Gastrocnemius medialis (tissue), 4 donors: ENCODE measurements around the gene THBS1.

Source experiments
- CTCF ChIP-seq, 5 experiments: fragments of 450-650 bp in 3 of 5; fragments of 200-600 bp in 2 of 5; sonication (generic) in 2 of 5; IDR thresholded peaks in 4 of 5; conservative IDR thresholded peaks in 1 of 5; 1 replicate in 4 of 5; 2 replicates in 1 of 5; pipeline ENCODE4 v1.5.1; 2016 to 2019; ENCODE audit warnings: antibody characterized with exemption in 5 of 5, mild to moderate bottlenecking in 3 of 5, moderate library complexity in 3 of 5
- POLR2A ChIP-seq, 2 donors: fragments of 450-650 bp; IDR thresholded peaks; one replicate each; pipeline ENCODE4 v1.6.1; 2017; ENCODE audit warnings: antibody characterized with exemption in 2 of 2, mild to moderate bottlenecking in 2 of 2, moderate library complexity in 2 of 2

DNA sequence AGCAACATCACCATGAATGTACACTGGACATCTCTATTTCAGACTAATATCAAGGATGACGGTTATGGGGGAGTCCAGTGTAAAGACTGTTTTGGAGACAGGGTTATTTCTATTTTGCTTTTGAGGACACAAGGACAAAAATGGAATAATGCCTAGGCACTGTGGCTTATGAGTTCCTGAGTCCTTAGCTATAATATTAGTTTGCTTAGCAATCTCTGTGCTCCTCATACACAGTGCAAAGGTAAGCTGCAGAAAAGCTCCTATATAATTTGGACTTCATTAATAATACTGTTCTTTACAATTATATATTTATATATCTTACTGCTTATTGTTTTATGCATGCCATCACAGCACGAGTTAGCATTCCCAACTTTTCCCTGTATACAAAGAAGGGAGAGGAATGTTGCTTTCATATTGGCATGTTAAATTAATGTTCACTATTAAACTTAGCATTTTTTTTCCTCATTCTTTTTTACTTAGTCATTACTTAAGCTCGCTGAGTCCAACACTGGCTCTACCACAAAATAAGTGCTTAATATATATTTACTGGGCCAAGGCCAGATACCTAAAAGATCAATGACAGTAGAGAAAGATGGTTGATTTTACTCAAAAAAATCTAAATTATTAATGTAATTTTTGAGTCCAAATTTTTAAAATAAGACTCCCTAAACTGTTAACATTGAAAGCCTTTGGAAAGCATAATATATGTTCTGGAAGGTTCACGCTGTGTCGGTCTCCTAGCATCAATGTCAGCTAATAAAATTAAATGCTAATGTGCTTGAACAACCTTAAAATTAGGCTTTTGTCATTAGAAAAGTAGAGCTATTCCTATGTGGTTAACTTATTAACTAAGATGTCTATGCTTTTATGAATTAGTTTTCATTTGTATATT is 13.8 kb downstream of the THBS1 start:
- TF ChIP-seq CTCF (IDR thresholded peaks at IDR 0.05 in 4 of 5, conservative IDR thresholded peaks at IDR 0.05 in 1 of 5) (no peak), POLR2A (IDR thresholded peaks at IDR 0.05) (no peak)
